HG03571 (cell line): Measurements from ENCODE around the gene TMEM185B.
"Not testable (repeated sequence)": the region's sequence is repeated elsewhere in the genome, so short reads cannot be mapped to it uniquely, and the experiment has no call there.

Source experiments
- ATAC-seq: cut with Tn5 transposase; IDR thresholded peaks from one replicate; pipeline ENCODE4 v1.9.1; 2021; ENCODE audit not compliant: unreplicated experiment

The TMEM185B gene

DNA sequence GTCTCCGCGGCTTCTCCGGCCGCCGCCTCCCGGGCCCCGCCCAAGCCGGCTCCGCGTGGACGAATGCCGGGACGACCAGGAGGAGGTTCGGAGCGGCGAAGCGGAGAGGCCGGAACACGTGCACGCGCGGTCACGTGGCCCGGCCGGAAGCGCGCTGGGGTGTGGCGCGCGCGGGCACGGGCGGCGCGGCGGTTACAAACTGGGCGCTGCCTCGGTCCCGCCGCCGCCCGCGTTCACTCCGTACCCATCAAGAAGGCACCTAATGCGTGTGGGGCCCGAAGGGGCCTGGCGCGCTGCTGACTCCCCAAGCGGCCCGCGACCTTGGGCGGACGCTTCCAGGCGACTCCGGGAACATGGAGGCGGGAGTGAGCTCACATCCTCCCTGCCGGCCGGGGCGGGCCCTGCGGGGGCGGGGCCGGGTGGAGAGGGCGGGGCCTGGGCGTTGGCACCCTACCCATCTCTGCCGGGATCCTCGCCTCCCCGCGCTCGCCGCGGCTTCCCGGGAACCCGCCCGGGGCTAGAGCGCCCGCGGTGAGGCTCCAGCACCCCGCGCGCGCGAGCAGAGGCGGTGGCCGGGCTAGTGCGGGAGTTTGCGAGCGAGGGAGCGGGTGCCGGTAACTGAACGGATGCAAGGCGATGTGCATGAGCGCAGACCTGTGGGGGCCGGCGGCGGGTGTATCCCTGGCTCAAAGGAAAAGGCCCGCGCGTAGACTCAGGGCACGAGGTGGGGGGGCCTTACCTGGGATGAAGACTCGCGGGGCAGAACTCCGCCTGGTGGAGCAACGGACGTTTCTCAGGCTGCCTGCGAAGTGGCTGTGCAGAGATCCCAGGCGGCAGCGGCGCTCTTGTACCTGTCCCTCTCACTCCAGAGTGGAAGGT lies at the start of gene TMEM185B:
Gene TMEM185B, minus strand, starts transcription at position 367 of the 879 bp plus-strand sequence. CDS start 424 bp downstream, outside the sequence.
- ATAC-seq, result peak; percentile 80

DNA sequence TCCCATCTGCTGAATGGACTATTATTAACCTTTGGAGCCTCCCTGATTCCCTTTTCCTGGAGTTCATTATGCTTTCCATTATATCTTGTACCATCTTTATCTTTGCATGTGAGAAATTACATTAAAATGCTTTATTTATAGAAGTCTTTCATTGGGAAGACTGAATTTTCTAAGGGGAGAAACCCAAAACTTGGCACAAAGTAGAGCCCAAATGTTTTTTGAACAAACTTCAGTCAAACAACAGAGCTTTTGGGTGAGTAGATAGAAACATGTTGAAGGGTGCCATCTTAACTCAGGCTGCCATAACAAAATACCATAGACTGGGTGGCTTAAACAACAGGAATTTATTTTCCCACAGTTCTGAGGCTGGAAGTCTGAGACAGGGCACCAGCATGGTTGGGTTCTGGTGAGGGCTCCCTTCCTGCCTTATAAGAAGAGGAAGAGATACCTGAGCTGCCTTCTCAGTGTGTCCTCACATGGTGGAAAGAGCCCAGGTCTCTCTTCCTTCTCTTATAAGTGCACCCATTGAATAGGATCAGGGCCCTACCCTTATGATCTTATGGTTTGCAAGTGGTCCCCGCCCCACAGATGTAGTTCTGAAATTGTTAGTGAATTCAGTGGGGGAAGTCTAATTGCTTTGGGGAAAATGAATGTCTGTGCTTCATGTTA lies 48.6 kb upstream of the TMEM185B start:
- ATAC-seq, result no peak

DNA sequence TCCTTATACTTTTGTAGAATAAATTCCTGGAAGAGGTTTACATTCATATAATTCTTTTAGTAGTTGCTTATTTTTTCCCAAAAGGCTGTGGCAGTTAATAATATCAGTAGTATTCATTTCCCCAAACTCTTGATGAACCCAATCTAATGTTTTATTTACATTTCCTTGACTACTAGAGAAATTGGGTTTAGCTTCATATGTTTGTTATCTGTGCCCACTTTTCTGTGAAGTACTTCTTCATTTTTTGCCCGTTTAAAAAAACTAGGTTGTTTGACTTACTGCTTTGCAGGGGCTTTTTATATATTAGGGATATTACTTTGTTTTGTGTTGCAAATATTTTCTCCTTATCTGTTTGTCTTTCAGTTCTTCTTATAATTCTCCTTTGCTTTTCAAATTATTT lies 46.6 kb upstream of the TMEM185B start:
- no peak for ATAC-seq

DNA sequence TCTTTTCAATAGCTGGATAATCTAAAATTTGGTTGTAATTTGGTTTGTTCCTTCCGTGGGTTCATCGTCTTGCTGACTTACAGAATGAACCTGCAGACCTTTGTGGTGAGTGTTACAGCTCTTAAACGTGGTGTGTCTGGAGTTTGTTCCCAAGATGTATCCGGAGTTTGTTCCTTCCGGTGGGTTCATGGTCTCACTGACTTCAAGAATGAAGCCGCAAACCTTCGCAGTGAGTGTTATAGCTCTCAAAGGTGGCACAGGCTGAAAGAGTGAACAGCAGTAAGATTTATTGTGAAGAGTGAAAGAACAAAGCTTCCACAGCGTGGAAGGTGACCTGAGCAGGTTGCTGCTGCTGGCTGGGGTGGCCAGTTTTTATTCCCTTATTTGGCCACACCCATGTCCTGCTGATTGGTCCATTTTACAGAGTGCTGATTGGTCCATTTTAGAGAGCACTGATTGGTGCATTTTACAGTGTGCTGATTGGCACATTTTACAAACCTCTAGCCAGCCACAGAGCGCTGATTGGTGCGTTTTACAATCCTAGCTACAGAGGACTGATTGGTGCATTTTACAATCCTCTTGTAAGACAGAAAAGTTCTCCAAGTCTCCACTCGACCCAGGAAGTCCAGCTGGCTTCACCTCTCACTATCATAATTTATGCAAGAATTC lies 46.0 kb upstream of the TMEM185B start:
- ATAC-seq, result no peak

DNA sequence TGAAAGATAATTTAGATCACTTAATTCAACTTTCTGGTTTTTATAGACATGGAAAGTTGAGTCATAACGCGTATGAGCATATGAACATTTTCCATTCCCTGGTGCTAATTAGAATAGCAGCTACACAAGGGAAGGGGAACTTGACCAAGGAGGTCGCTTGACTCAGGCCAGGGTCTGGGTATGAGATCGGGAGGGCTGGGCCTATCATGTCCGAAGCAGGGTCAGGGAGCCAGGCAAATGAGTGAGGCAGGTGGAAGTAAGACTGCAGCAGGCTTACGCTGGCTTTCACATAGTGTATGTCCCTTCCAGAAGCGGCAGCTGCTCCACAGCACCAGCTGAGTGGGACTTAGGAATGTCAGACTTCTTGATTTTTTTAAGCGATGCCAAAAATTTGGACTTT lies 44.1 kb upstream of the TMEM185B start:
- no peak for ATAC-seq

DNA sequence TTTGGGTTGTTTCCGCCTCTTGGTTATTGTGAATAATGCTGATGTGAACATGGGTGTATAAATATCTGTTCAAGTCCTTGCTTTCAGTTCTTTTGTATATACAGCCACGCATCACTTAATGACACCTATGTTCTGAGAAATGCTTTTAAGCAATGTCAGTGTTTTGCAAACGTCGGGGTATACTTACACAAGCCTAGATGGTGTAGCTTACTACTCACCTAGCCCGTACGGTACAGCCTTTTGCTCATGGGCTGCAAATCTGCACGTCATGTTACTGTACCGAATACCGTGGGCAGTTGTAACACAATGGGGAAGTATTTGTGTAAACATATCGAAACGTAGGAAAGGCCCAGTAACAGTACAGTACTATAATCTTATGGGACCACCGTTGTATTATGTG lies 41.8 kb upstream of the TMEM185B start:
- ATAC-seq, result no peak

DNA sequence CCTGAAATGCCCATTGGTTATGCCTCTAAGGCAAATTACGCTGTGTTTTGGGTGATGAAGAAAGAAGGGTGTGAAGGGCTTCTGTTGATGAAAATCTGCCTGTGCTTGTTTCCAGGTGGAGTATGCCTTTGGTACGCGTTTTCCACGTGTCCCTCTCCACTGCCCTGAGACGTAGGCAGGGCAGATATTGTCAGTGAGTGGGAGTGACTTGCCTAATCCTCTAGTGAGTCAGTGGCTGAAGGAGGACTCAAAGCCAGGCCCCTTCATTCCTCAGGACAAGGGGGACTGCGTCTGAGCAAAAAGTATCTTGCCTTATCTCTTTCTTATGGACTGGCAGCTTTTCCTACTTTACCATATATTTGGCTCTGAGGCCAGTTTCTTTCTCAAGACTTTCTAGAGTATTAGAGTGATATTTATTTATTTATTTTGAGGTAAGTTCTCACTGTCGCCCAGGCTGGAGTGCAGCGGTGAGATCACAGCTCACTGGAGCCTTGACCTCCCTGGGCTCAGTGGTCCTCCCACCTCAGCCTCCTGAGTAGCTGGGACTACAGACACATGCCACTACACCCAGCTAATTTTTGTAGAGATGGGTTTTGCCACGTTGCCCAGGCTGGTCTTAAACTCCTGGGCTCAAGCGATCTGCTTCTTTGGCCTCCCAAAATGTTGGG lies 39.7 kb upstream of the TMEM185B start:
- ATAC-seq, result no peak

DNA sequence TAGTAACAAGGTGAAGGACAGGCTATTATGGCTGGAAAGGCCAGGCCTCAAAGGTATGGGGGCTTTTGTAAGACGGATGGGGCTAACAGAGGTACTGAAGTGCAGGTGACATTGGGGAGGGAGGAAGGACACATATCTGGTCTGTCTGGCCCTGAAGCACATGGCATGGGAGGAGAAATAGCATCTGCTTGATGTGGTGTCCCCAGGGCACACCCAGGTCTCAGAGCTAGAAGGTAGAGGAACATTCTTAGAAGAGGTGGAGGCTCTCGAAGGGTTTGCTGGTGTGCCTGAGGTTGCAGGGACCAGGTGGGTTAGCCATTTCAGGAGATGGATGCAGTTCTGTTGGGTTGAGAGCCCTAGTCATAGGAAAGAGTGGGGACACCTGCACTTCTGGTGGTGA lies 39.0 kb upstream of the TMEM185B start:
- ATAC-seq, result no peak

DNA sequence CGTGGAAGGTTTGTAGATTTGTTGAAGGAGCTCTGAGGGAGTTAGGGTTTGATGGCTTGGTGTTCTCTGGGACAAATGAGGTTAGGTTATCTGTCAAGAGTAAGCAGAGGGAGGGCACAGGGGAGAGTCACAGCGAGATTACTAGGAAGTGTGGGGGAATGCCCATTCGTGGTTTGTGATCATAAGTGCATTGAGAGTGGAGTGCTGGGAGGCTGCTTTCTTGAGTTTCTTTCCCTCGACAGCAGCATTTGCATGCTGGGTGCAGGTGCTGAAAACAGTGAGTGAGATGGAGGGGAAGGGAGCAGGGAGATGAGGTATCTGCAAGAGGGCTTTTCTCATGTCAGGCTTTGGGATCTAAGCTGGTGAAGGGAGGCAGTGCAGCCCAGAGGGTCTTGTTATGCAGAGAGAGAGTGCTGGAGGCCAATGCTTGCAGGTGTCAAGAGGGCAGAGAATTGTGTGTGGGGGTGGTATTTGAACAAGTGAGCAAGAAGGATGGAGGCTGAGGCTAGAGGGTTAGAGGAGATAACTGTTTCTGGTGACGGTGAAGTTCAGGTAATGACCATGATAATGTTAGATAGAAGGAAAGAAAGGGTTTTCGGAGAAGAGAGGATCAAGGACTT lies 38.3 kb upstream of the TMEM185B start:
- ATAC-seq, result peak; percentile 65

DNA sequence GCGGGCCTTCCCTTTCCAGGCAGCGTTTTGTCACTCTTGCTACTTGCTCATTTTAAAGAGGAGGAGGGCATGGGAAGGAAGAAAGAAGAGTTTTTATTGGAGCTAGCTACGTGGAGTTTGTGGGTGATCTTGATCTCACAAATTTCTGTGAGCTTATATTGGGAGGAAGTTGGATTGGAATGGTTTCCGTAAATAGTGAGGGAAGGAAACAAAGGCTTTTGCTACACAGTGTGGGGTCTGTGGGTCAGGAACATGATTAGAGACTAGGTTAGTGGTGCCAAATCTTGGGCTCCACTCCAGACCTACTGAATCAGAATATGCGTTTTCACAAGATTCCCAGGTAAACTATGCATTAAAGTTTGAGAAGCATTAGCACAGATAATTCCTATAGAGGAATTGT lies 37.5 kb upstream of the TMEM185B start:
- ATAC-seq, result no peak

DNA sequence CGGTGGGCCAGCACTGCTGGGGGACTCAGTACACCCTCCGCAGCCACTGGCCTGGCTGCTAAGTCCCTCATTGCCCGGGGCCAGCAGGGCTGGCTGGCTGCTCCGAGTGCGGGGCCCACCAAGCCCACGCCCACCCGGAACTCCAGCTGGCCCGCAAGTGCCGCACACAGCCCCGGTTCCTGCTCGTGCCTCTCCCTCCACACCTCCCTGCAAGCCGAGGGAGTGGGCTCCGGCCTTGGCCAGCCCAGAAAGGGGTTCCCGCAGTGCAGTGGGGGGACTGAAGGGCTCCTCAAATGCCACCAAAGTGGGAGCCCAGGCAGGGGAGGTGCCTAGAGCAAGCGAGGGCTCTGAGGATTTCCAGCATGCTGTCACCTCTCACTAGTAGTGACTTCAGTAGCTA lies 36.7 kb upstream of the TMEM185B start:
- ATAC-seq, result not testable (repeated sequence)

DNA sequence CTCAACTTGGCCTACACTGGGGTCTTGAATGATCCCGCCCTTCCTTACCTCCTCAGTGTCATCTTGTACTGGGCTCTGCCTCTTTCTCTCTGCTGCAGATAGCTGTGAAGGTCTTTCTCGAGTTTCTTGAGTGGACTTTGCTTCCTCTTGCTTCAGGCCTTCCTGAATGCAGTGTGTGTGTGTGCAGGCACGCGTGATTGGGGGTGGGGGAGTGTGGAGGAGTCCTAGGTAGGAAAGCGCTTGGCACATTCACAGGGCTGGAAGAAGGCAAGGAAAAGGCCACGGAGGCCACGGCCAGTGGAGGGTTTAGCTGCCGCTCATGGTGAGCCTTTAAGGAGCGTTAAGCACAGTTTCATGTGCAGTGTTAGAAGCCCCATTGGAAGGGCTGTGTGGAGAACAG lies 35.0 kb upstream of the TMEM185B start:
- ATAC-seq, result no peak

DNA sequence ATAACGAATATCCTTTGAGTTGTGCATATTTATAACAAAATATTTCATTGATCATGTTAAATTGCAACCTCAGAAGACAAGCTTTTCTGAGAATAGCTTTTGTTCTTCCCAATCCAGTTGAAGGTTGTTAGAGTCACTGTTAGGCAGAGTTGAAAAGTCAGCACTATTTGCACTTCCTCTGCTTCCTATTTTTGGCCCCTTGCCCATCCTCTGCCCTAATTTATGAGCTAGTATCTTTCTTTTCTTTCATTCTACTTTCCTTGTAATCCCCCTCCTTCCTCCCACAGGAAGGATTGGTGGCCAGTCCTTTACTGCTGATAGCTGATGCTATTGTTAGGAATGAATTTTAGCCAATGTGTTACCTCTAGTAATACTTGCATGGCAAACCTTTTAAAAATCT lies 34.3 kb upstream of the TMEM185B start:
- no peak for ATAC-seq

DNA sequence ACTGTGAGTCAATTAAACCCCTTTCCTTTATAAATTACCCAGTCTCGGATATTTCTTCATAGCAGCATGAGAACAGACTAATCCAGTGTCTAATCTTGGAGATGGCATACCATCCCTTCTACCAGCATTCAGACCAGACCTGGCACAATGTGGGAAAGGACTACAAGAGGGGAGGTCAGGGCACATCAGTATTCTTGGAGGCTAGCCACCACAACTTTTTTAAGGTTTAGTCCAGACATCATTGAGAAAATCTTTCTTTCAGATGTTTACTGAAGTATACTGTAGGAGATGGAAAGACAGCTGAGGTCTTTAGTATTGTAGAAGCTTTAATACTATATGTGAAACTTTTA lies 33.4 kb upstream of the TMEM185B start:
- no peak for ATAC-seq

DNA sequence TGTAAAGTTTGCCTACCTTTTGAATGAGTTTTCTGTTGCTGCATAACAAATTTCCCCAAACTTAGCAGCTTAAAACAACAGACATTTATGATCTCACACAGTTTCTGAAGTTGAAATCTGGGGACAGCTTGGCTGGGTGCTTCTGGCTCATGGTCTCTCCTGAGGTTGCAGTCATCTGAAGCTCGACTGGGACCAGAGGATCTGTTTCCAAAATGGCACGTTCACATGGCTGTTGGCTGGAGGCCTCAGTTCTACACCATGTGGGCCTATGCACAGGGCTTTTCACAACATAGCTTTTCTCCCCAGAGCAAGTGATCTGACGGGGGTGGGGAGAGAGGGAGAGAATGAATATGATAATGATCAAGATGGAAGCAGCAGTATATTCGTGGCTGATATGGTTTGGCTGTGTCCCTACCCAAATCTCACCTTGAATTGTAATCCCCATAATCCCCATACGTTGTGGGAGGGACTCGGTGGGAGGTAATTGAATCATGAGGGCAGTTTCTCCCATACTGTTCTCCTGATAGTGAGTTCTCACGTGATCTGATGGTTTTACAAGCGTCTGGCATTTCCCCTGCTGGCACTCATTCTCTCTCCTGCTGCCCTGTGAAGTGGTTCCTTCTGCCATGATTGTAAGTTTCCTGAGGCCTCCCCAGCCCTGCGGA lies 32.9 kb upstream of the TMEM185B start:
- ATAC-seq, result no peak

DNA sequence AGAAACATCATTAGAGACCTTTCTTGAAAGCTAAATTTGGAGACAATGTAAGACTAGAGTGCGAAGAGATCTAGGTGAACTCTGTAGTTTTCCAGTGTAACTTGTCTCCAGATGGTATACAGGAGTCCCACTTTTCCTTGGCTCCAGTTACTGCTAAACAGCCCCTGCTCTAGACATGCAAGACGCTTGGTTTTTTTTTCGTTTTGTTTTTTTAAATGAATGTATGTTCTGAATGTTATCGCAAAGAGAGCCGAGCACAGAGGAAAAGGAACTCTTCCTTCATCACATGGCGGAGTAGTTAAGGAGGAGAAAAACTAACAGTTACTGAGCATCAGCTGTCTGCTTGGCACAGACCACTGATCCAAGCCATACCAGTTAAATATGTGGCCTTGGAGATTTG lies 31.9 kb upstream of the TMEM185B start:
- ATAC-seq, result no peak

DNA sequence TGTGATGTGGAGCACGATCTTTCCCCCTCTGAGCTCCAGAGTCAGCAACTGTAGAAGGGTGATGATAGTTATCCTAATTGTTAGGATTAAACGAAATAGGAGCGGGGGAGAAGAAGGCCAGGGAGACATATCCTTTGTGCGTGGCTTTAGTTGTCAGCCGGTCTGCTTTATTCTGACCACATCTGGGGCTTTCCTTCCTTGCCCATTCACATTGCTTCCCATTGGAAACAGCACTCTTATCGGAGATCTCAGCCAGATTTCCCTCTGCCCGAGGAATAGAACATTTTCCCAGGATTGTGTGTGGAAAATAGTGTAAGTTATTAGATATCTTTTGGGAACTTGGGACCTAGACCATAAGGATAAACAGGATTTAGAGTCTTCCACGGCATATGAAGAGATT lies 31.0 kb upstream of the TMEM185B start:
- ATAC-seq, result no peak

DNA sequence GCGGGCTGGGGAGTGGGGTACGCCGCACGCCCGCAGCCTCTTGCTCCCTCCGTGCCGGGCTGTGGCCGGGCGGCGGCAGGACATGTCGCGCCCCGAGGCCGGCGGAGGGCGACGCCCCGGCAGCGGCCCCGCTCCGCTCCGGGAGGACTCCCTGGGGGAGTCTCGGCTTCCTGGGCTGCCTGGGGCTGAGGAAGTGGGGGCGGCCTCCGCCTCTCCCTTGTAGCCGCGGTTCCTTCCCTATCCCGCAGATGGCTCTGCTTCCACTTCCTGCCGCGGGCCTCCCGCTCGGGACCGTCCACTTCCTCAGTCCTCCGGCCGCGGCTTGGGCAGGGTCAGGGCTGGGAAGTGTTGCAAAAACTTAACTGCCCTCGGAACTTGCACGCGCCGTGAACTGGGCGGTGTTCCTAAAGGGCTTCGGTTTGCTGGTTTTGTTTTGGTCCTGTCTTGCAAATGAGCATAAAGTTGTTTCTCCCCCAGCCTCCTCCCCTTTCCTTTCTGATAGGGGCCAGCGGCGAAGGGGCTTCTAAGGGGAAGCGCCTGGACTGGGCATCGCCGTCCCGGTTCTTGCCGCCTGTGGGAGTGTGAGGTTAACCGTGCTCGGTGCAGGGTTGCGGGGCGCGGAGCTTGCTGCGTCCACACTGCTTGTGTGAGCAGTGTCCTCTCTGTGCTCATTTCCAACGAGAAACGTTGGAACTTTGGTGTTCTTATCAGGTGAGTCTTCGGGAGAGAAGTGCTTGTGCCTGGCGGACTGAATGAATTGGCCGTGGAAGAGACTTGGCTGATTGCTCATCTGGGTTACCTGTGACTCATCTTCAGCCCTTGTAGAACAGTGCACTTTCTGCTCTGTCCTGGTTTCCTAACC lies 30.1 kb upstream of the TMEM185B start:
- ATAC-seq, result peak; percentile 33

DNA sequence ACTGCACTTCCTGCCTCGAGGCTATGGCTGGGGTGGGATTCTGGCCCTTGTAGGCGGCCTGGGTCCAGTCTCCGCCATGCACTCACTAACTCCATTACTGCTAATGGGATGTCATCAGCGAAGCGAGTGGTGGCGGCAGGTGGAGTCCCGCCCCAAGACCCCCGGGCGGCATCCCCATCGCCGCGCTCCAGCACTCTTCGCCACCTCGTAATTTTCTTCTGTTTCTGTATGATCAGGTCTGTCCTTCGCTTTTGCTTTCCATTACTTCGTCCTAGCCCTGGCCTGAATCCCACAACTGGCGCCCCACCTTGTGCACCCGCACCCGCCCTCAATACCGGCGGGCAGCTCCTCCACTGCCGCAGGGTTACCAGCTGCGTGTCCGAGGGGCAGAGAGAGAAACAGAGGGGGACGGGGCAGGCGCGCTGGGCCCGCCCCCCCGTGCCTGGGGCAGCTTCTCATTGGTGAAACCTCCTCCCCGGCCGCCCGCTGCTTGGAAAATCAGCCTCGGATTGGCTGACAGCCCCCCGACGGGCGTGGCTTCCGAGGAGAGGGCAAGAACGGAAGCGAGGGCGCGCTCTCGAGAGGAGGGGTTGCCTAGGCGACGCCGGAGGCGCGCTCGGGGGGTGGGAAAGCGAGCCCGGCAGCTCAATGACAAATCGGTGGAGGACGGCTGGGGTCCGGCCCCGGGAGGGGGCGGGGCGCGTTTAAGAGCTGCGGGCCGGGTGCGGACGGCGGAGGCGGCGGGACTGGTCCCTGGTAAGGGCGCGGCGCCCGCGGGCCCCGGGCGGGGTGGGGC lies 29.2 kb upstream of the TMEM185B start, which contains the start of gene RALB:
Gene RALB, plus strand, starts transcription at position 628 of the 796 bp plus-strand sequence. CDS start 25,813 bp downstream, outside the sequence.
- ATAC-seq, result peak; percentile 89
